Stomach (tissue), 4 donors: Measurements from ENCODE around the gene RNF11.

ENCODE experiments used
- EP300 ChIP-seq: sonication (generic); formaldehyde crosslinking; IDR thresholded peaks from one replicate; pipeline ENCODE4 v1.6.1; 2017; ENCODE audit warnings: antibody characterized with exemption
- POLR2A ChIP-seq, 4 donors: fragments of 450-650 bp; IDR thresholded peaks; one replicate each; pipeline ENCODE4 v1.6.1; 2016; ENCODE audit warnings: antibody characterized with exemption in 4 of 4, control low read depth in 2 of 4, mild to moderate bottlenecking in 1 of 4, moderate library complexity in 1 of 4
- POLR2AphosphoS5 ChIP-seq, 3 donors: sonication (generic); formaldehyde crosslinking; IDR thresholded peaks; one replicate each; pipeline ENCODE4 v1.6.1; 2016; ENCODE audit warnings: antibody characterized with exemption in 3 of 3
- TF ChIP-seq, protein P1 (sequence below), 7 experiments: fragments of 450-650 bp in 4 of 7; fragments of 200-600 bp in 3 of 7; sonication (generic) in 3 of 7; IDR thresholded peaks; one replicate each; pipeline ENCODE4 v1.5.1; 2016 to 2019; ENCODE audit warnings: antibody characterized with exemption in 7 of 7, control low read depth in 2 of 7, mild to moderate bottlenecking in 1 of 7

DNA sequence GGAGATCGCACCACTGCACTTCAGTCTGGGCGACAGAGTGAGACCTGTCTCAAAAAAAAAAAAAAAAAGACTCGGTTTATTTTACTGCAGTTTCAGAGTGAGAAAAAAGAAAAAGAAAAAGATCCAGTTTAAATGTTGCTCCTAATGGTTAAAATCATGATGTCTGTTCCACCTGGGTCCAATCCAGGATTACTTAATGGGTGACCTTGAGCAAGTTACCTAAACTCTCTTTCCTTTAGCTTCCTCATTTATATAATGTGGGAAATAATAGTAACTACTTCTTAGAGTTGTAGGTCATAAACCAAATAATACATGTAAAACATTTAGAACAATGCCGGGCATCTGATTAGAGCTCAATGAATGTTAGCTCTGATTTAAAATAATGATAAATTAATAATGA, 19.4 kb upstream of the RNF11 start:
- TF ChIP-seq, protein P1, sequence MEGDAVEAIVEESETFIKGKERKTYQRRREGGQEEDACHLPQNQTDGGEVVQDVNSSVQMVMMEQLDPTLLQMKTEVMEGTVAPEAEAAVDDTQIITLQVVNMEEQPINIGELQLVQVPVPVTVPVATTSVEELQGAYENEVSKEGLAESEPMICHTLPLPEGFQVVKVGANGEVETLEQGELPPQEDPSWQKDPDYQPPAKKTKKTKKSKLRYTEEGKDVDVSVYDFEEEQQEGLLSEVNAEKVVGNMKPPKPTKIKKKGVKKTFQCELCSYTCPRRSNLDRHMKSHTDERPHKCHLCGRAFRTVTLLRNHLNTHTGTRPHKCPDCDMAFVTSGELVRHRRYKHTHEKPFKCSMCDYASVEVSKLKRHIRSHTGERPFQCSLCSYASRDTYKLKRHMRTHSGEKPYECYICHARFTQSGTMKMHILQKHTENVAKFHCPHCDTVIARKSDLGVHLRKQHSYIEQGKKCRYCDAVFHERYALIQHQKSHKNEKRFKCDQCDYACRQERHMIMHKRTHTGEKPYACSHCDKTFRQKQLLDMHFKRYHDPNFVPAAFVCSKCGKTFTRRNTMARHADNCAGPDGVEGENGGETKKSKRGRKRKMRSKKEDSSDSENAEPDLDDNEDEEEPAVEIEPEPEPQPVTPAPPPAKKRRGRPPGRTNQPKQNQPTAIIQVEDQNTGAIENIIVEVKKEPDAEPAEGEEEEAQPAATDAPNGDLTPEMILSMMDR (IDR thresholded peaks at IDR 0.05): no peak
- TF ChIP-seq POLR2A (IDR thresholded peaks at IDR 0.05) (no peak), POLR2AphosphoS5 (IDR thresholded peaks at IDR 0.05) (no peak), EP300 (no peak)
